Activated naive CD8-positive, alpha-beta T cell treated with anti-CD3 and anti-CD28 coated beads for 36 hours (primary cell): Measurements from ENCODE around the gene MITF. TPM values are rescaled to one million over a fixed set of nuclear protein-coding genes. Genes with fewer than 3 reads are reported as not detected.

Source experiments
- DNase-seq: peaks from one replicate; pipeline ENCODE4 v3.0.0; 2021
- H3K27ac Mint-ChIP-seq: one replicate; pipeline ENCODE4 v1.8.0; 2022; ENCODE audit warnings: mild to moderate bottlenecking, moderate library complexity, mixed read lengths
- H3K27me3 Mint-ChIP-seq: one replicate; pipeline ENCODE4 v1.8.0; 2022; ENCODE audit warnings: mild to moderate bottlenecking, mixed read lengths
- H3K36me3 Mint-ChIP-seq: one replicate; pipeline ENCODE4 v1.8.0; 2021; ENCODE audit warnings: mild to moderate bottlenecking, mixed read lengths
- H3K4me1 Mint-ChIP-seq: one replicate; pipeline ENCODE4 v1.8.0; 2021; ENCODE audit warnings: mixed read lengths
- H3K4me3 Mint-ChIP-seq: one replicate; pipeline ENCODE4 v1.8.0; 2022; ENCODE audit warnings: mild to moderate bottlenecking, moderate library complexity, mixed read lengths
- H3K9me3 Mint-ChIP-seq: one replicate; pipeline ENCODE4 v1.8.0; 2022; ENCODE audit warnings: mixed read lengths
- total RNA-seq, 2 experiments: library from RNA; stranded (reverse); gene quantifications; one replicate each; pipeline ENCODE4 v1.2.3, GENCODE V29; 2021

MITF gene
- total RNA-seq, 2 experiments from 2014 or later = 0.06 to 0.25 TPM

DNA sequence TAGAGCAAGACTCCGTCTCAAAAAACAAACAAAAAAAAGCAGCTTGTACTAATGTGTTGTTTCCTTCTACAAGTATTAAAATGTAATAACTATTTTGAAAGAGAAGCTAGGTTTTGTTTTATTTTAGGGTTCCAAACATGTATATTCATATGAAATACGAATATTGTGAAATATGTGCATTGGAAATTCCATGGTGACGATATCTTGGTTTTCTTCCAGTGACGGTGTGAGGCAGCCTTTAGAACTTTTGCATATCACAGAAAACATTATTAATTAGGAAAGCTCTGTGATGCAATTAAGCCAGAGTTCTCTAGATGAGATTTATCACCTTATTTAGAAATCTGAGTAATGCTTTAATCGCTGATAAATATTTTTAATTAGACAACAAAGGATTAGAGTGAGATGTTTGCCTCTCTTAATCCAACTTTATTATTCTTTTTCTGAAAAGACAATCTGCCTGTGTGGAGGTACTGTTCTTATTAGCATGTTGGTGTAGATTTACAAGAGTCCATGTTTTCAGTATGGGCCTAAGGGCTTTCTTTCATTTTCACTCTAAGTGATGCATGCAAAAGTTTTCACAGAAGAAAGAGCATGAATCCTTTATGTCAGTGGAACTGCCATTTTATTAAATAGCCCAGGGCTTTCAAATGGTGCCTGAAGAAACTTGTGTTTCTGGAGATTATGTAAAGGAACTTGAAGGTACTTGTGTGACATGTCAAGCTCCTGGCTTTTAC, 222.6 kb downstream of the MITF start:
- no peak for DNase-seq
- H3K36me3 Mint-ChIP-seq = no peaks in the 10 kb centered on the region
- H3K4me1 Mint-ChIP-seq = no peaks in the 10 kb centered on the region
- no peak overlapping the region for H3K4me3 Mint-ChIP-seq
- no peak overlapping the region for H3K27ac Mint-ChIP-seq
- no peaks in the 10 kb centered on the region for H3K27me3 Mint-ChIP-seq
- no peaks in the 10 kb centered on the region for H3K9me3 Mint-ChIP-seq

DNA sequence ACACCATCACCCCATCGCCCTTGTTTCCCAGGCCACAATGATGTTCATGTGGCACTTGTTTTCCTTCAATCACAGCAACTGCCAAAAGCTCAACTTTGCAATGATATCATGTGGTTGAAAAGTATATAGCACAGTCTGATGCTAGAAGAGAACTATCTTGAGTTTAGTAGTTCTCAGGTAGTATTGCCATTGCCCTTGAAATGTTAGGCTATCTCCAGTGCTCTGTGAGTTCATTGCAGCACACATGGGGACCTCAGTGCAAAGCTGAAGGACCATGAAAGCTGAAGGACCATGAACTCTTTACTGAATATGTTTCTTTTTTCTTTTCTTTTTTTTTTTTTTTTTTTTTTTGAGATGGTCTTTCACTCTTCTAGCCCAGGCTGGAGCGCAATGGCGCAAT, 224.4 kb downstream of the MITF start:
- no peaks in the 10 kb centered on the region for H3K36me3 Mint-ChIP-seq
- H3K27me3 Mint-ChIP-seq = no peaks in the 10 kb centered on the region
- no peak overlapping the region for H3K4me3 Mint-ChIP-seq
- DNase-seq = no peak
- H3K27ac Mint-ChIP-seq = no peak overlapping the region
- no peaks in the 10 kb centered on the region for H3K4me1 Mint-ChIP-seq
- no peaks in the 10 kb centered on the region for H3K9me3 Mint-ChIP-seq

DNA sequence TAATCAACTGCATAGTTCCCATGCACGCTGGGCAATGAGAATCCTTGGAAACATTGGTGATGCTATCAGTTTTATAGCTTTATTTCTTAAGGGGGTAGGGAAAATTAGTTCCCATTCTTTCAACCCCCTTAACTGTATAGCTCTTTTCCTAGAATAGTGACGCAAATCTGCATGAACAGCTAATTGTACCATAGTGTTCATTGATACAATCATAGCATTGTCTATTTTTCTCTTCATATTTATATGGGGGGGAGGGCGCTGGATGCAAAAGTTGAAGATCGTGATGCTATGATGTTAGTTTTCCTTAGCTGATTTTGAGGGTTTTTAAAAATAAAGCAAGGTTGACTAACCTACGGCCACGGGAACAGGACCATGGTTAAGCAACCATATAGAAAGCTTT, 227.9 kb downstream of the MITF start:
- no peak overlapping the region for H3K27ac Mint-ChIP-seq
- no peaks in the 10 kb centered on the region for H3K36me3 Mint-ChIP-seq
- DNase-seq = no peak
- H3K4me3 Mint-ChIP-seq = no peak overlapping the region
- no peaks in the 10 kb centered on the region for H3K4me1 Mint-ChIP-seq
- H3K9me3 Mint-ChIP-seq = no peaks in the 10 kb centered on the region
- H3K27me3 Mint-ChIP-seq = no peaks in the 10 kb centered on the region

GRCh38 chr3:69970827-69971226, 231.6 kb downstream of the MITF start:
- Mint-ChIP-seq H3K4me3 (no peak overlapping the region), H3K4me1 (no peaks in the 10 kb centered on the region), H3K9me3 (no peaks in the 10 kb centered on the region), H3K27ac (no peak overlapping the region), H3K36me3 (no peaks in the 10 kb centered on the region), H3K27me3 (peaks cover 4% of the 10 kb centered on the region)
- no peak for DNase-seq

GRCh38 chr3:69972672-69973071, 233.4 kb downstream of the MITF start:
- peaks cover 1% of the 10 kb centered on the region for H3K9me3 Mint-ChIP-seq
- H3K4me3 Mint-ChIP-seq = no peak overlapping the region
- no peaks in the 10 kb centered on the region for H3K4me1 Mint-ChIP-seq
- H3K36me3 Mint-ChIP-seq = no peaks in the 10 kb centered on the region
- DNase-seq = no peak
- peaks cover 4% of the 10 kb centered on the region for H3K27me3 Mint-ChIP-seq
- no peak overlapping the region for H3K27ac Mint-ChIP-seq

GRCh38 chr3:69976021-69976420, 236.8 kb downstream of the MITF start:
- H3K4me3 Mint-ChIP-seq = no peak overlapping the region
- no peaks in the 10 kb centered on the region for H3K36me3 Mint-ChIP-seq
- H3K9me3 Mint-ChIP-seq = peaks cover 7% of the 10 kb centered on the region
- DNase-seq = no peak
- H3K4me1 Mint-ChIP-seq = no peaks in the 10 kb centered on the region
- H3K27ac Mint-ChIP-seq = no peak overlapping the region
- peaks cover 4% of the 10 kb centered on the region for H3K27me3 Mint-ChIP-seq

GRCh38 chr3:69983546-69984265, 244.4 kb downstream of the MITF start:
- DNase-seq = peak; percentile 0
- peaks cover 10% of the 10 kb centered on the region for H3K27me3 Mint-ChIP-seq
- H3K9me3 Mint-ChIP-seq = no peaks in the 10 kb centered on the region
- no peak overlapping the region for H3K4me3 Mint-ChIP-seq
- no peaks in the 10 kb centered on the region for H3K4me1 Mint-ChIP-seq
- H3K27ac Mint-ChIP-seq = no peak overlapping the region
- H3K36me3 Mint-ChIP-seq = no peaks in the 10 kb centered on the region

DNA sequence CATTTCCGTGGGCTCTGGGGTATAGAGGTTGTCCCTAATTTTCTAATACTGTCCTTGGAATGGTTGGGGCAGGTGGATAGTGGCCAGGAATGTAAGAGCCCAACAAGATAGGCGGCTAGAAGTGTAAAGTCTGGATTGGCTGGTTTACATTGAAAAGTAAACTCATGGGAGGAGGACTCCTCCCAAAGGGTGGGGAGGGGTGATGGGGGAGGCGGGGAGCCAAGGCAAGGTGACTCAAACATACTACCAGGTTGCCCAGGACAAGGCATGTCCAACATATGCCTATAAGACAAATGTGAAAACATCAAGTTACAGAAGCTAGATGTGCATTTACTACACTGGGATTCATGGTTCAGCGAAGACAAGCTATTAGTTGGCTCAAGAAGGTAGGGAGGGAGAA, 246.0 kb downstream of the MITF start:
- Mint-ChIP-seq H3K36me3 (no peaks in the 10 kb centered on the region), H3K27ac (no peak overlapping the region)

GRCh38 chr3:69986419-69986818, 247.2 kb downstream of the MITF start:
- H3K27me3 Mint-ChIP-seq = peaks cover 10% of the 10 kb centered on the region
- H3K36me3 Mint-ChIP-seq = no peaks in the 10 kb centered on the region
- H3K27ac Mint-ChIP-seq = no peak overlapping the region
- no peak overlapping the region for H3K4me3 Mint-ChIP-seq
- no peaks in the 10 kb centered on the region for H3K4me1 Mint-ChIP-seq
- H3K9me3 Mint-ChIP-seq = no peaks in the 10 kb centered on the region
- DNase-seq = no peak

More for the DNA sequence above, 246.0 kb downstream of the MITF start:
- no peak overlapping the region for H3K4me3 Mint-ChIP-seq
- peaks cover 10% of the 10 kb centered on the region for H3K27me3 Mint-ChIP-seq
- H3K9me3 Mint-ChIP-seq = no peaks in the 10 kb centered on the region
- no peak for DNase-seq
- H3K4me1 Mint-ChIP-seq = no peaks in the 10 kb centered on the region

DNA sequence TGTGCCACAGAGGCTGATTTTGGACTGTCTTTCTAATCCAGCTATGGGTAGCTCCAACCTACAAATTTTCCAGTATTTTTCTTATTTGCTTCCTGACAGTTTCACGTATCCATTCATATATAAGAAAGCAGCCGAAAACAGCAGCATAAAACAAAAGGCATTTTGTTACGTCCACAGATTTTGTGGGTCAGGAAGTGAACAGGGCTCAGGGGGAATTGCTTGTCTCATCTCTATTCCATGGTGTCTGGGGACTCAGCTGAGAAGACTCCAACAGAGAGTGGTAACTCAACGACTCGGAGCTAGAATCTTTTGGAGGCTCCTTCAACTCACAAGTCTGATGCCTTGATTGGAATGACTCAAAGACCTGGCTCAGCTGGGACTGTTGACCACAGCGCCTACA, 248.6 kb downstream of the MITF start:
- Mint-ChIP-seq H3K9me3 (no peaks in the 10 kb centered on the region), H3K27ac (no peak overlapping the region), H3K4me1 (no peaks in the 10 kb centered on the region), H3K4me3 (no peak overlapping the region), H3K36me3 (no peaks in the 10 kb centered on the region), H3K27me3 (peaks cover 5% of the 10 kb centered on the region)
- no peak for DNase-seq

GRCh38 chr3:69993757-69994156, 254.5 kb downstream of the MITF start:
- no peak overlapping the region for H3K4me3 Mint-ChIP-seq
- H3K4me1 Mint-ChIP-seq = no peaks in the 10 kb centered on the region
- DNase-seq = no peak
- H3K27ac Mint-ChIP-seq = no peak overlapping the region
- H3K27me3 Mint-ChIP-seq = peaks cover 6% of the 10 kb centered on the region
- no peaks in the 10 kb centered on the region for H3K9me3 Mint-ChIP-seq
- H3K36me3 Mint-ChIP-seq = no peaks in the 10 kb centered on the region

DNA sequence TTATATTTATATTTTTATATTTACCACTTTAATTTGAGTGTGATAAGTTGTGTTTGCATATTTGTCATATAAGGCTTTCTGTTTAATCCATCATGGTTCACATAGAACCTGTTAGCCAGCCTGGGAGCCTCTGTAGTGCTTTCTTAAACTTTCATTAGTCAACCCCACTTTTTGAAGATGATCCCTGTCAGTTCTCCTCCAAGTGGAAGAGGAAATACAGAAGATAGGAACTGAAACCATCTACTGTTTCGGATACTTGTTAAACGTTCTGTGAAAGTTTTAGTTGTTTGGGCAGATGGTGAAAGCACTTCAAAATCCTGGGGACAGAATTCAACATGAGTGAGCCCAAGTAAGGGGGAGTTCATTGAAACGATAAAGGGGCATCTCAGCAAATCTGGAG, 255.7 kb downstream of the MITF start:
- Mint-ChIP-seq H3K9me3 (no peaks in the 10 kb centered on the region), H3K4me3 (no peak overlapping the region), H3K4me1 (no peaks in the 10 kb centered on the region), H3K27ac (no peak overlapping the region), H3K27me3 (peaks cover 6% of the 10 kb centered on the region), H3K36me3 (no peaks in the 10 kb centered on the region)
- DNase-seq = no peak

- no peak for DNase-seq
- Mint-ChIP-seq H3K36me3 (no peaks in the 10 kb centered on the region), H3K4me3 (no peak overlapping the region), H3K9me3 (no peaks in the 10 kb centered on the region), H3K27ac (no peak overlapping the region), H3K4me1 (no peaks in the 10 kb centered on the region), H3K27me3 (peaks cover 6% of the 10 kb centered on the region)
Observed at GRCh38 chr3:69997631-69998307, 258.5 kb downstream of the MITF start.

DNA sequence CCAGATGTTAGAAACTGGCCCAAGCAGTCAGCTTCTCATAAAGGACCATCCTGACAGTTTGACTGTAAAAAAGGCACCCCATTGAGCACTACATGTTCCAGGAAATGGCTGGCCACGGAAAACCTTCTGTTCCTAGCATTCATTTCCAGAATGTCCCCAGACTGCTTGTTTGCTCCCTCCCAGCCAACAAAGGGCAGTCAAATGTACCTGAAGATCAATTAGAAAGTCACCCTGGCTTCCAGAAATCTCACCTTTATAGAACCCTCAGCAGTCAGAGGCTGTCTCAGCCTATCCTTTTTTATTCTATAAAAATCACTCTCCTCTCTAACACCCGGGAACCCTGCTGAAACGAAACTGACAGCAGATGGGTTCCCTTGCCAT, 259.5 kb downstream of the MITF start:
- Mint-ChIP-seq H3K9me3 (no peaks in the 10 kb centered on the region), H3K36me3 (no peaks in the 10 kb centered on the region), H3K27me3 (peaks cover 3% of the 10 kb centered on the region), H3K27ac (no peak overlapping the region), H3K4me3 (no peak overlapping the region), H3K4me1 (no peaks in the 10 kb centered on the region)
- no peak for DNase-seq

- no peaks in the 10 kb centered on the region for H3K27me3 Mint-ChIP-seq
- no peak for DNase-seq
- H3K27ac Mint-ChIP-seq = peak within 1 kb of the TSS; percentile 45
- H3K9me3 Mint-ChIP-seq = no peaks in the 10 kb centered on the region
- H3K4me3 Mint-ChIP-seq = peak within 1 kb of the TSS; percentile 29
- H3K36me3 Mint-ChIP-seq = no peaks in the 10 kb centered on the region
- H3K4me1 Mint-ChIP-seq = no peaks in the 10 kb centered on the region
Observed at GRCh38 chr3:69999140-70000027, 260.1 kb downstream of the MITF start, which contains the start of gene SAMMSON. TSS of gene SAMMSON (plus strand) at chr3:69999733.
